H7 (cell line): ENCODE results near the gene ESF1. TPM values are rescaled to one million over a fixed set of nuclear protein-coding genes. Genes with fewer than 3 reads are reported as not detected.

ENCODE experiments used
- total RNA-seq: library from RNA; depleted of rRNA; stranded (reverse); fragments of >200 nt; shearing (Covaris generic); gene quantifications from 2 replicates; pipeline ENCODE4 v1.2.3, GENCODE V29; 2014; rRNA removed

Gene ESF1
- total RNA-seq, 1 experiment from 2014 or later, result 7.4 TPM

Other genes starting within 250 kb of the ESF1 start
- gene TASP1, start 146.0 kb downstream of the ESF1 start, total RNA-seq, result 6.9 and 7.9 TPM in 2 replicates
- 23.7 and 24.9 TPM in 2 replicates for gene NDUFAF5, start 109 bp upstream of the ESF1 start, total RNA-seq
- gene SEL1L2, start 205.7 kb upstream of the ESF1 start, total RNA-seq, result not detected in 2 replicates
- 1.5 and 2.2 TPM in 2 replicates for gene MACROD2, start 210.6 kb upstream of the ESF1 start, total RNA-seq